ENCODE measurements around the gene ZFP1.
"Not testable (repeated sequence)": the region's sequence is repeated elsewhere in the genome, so short reads cannot be mapped to it uniquely, and the experiment has no call there.

Gene ZFP1

DNA sequence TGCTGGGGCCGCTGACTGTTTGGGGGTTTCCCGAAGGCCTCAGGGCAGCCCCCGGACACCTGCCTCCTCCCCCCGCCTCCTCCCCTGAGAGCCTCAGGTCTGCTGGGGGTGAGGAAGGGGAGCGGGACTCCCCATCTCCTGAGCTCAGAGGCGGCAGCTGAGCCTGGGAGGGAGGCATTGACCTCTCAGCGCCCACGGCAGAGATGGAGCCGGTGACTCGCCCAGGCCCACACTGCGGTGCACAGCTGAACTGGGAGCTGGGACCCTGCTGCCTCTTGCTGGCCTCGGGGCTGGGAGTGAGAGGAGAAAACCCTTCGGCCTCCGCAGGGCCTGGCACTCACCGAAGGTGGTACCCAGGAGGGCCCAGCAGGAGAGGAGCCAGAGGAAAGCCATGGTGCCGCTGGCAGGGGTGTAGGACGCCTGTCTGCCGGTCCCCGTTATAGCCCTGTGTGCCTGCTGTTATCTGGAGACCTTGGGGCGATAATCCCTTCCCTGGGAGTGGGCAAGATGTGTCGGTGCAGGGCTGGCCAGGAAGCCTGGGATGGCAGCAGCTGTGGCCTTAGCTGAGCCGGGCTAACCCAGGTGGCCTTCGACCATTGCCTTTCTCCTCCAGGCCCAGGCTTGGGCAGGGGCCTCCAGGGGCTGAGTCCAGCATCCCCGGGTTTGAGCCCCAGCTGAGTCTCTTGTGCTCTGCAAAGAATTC, 58.6 kb downstream of the ZFP1 start, which contains the start of gene CTRB2:
Gene CTRB2, minus strand, starts transcription at position 413 of the 703 bp plus-strand sequence. Its CDS starts 20 bp downstream, at position 393.
- H3K4me3 ChIP-seq (replicated peaks in 1 of 2; ENCODE audit: low read depth in 2 of 2, low read length in 2 of 2), result no peak within 1 kb of the TSS
- no peak for TF ChIP-seq CTCF (IDR thresholded peaks at IDR 0.05; ENCODE audit: low read depth, low read length)
- no peak for DNase-seq (ENCODE audit: low read depth in 2 of 2)

DNA sequence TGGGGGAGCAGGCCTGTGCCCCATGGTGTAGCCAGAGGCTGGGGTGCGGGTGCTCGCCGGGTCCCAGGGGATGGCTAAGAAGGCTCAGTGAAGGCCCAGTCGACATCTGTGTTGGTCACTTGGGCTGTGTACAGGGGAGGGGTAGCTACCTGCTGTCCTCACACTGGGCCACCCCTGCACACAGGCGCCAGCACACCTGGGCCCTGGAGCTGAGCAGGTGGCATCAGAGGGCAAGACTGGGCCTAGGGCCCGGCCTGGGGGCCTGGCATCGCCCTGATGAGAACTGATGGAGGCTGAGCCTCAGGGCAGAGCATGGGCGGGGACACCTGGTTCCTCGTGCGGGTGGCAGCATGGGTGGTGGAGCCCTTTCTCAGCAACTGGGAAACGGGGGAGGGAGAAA, 59.5 kb downstream of the ZFP1 start:
- no peak for DNase-seq (ENCODE audit: low read depth in 2 of 2)
- no peak for TF ChIP-seq CTCF (IDR thresholded peaks at IDR 0.05; ENCODE audit: low read depth, low read length)
- H3K4me3 ChIP-seq (replicated peaks in 1 of 2; ENCODE audit: low read depth in 2 of 2, low read length in 2 of 2), result no peak overlapping the region

DNA sequence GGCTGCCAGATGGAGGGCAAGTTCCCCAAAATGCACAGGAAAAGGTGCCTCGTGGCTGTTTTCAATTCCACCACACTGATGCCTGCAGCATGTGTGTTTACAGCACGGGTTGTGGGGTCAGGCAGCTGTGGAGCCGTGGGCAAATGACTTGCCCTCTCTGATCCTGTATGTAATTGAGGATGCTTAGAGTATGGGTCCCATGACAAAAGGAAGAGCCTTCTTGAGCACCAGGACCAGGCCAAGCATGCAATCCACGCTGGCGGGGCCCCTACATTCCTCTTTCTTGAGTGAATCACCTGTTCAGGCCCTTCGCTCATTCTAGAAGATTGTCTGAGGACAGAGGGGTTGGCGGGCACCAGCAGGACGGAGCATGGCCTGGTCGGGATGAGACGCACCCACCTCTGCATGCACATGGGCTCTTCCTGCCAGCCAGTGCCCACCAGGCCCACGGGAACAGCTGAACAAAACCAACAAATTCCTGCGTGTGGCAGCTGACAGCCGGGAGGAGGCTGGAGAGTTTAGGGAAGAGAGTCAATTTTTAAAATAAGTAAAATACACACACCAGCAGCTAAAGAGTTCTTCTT, 60.0 kb downstream of the ZFP1 start:
- DNase-seq (ENCODE audit: low read depth in 2 of 2), result no peak
- no peak overlapping the region for H3K4me3 ChIP-seq (replicated peaks in 1 of 2; ENCODE audit: low read depth in 2 of 2, low read length in 2 of 2)
- TF ChIP-seq CTCF (IDR thresholded peaks at IDR 0.05; ENCODE audit: low read depth, low read length), result no peak

DNA sequence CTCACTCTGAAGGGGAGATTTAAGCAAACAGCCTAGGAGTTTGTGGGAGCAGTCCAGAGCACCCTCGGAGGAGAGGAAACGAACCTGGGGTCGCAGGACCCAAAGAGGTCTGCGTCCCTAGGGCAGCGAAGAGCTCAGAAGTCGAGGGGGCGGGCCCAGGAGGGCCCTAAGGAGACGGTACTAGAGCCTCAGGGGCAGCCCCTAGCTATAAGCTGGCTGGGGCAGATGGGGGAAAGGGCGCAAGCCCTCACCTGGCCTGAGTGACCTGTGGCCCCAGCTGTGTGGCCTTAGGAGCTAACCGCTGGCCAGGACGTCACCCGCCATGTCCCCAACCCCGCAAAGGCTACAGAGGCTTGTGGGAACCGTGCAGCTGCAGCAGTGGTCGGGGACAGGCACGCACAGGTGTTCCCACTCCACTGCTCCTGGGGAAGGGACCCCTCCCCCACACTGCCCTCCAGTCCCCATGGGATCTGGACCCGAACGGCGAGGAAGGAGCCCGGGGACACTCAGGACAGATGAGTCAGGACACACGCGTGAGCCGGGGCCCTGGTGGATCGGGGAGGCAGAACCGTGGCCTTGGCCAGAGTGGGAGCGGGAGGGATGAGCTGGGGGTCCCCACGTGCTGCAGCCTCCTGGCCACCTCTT, 60.7 kb downstream of the ZFP1 start:
- H3K4me3 ChIP-seq (replicated peaks in 1 of 2; ENCODE audit: low read depth in 2 of 2, low read length in 2 of 2), result no peak overlapping the region
- no peak for DNase-seq (ENCODE audit: low read depth in 2 of 2)
- TF ChIP-seq CTCF (IDR thresholded peaks at IDR 0.05; ENCODE audit: low read depth, low read length), result no peak

DNA sequence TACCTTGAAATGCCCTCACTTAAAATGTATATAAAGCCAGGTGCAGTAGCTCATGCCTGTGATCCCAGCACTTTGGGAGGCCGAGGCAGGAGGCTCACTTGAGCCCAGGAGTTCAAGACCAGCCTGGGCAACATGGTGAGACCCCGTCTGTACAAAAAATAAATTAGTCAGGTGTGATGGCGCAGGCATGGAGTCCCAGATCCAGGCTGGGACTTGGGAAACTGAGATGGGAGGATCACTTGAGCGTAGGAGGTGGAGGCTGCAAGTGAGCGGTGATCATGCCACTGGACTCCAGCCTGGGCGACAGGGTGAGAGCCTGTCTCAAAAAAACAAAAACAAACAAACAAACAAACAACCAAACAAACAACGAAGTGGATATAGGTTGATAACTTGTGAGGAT, 61.2 kb downstream of the ZFP1 start:
- not testable (repeated sequence) for DNase-seq (ENCODE audit: low read depth in 2 of 2); H3K4me3 ChIP-seq (replicated peaks in 1 of 2; ENCODE audit: low read depth in 2 of 2, low read length in 2 of 2)

DNA sequence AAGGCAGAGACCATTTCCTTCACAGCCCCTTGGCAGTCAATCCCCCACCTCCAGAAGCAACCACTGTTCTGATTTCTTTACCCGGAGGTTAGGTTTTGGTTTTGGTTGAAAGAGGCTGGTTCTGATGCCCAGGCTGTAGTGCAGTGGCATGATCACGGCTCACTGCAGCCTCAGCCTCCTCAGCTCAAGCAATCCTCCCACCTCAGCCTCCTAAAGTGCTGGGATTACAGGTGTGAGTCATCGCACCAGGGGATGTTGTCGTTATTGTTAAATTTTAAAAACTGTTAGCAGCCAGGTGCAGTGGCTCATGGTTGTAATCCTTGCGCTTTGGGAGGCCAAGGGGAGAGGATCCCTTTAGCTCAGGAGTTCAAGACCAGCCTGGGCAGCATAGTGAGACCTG, 61.6 kb downstream of the ZFP1 start:
- no peak for TF ChIP-seq CTCF (IDR thresholded peaks at IDR 0.05; ENCODE audit: low read depth, low read length)
- no peak overlapping the region for H3K4me3 ChIP-seq (replicated peaks in 1 of 2; ENCODE audit: low read depth in 2 of 2, low read length in 2 of 2)
- no peak for DNase-seq (ENCODE audit: low read depth in 2 of 2)

DNA sequence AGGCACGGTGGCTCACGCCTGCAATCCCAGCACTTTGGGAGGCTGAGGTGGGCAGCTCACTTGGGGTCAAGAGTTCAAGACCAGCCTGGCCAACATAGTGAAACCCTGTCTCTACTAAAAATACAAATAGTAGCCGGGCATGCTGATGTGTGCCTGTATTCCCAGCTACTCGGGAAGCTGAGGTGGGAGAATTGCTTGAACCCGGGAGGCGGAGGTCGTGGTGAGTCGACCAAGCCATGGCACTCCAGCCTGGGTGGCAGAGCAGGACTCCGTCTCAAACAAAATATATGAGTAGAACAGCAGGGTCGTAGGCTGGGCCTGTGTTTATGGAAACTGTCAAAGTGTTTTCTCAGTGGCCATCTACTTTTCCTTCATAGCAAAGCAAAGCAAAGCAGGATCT, 63.0 kb downstream of the ZFP1 start:
- H3K4me3 ChIP-seq (replicated peaks in 1 of 2; ENCODE audit: low read depth in 2 of 2, low read length in 2 of 2); DNase-seq (ENCODE audit: low read depth in 2 of 2): not testable (repeated sequence)

Measured in cardiac fibroblast (primary cell).